ENCODE measurements around the gene CRISPLD2.

GRCh38 chr16:84864326-84864955 is 44.7 kb downstream of the CRISPLD2 start:
- TF ChIP-seq, protein P1, sequence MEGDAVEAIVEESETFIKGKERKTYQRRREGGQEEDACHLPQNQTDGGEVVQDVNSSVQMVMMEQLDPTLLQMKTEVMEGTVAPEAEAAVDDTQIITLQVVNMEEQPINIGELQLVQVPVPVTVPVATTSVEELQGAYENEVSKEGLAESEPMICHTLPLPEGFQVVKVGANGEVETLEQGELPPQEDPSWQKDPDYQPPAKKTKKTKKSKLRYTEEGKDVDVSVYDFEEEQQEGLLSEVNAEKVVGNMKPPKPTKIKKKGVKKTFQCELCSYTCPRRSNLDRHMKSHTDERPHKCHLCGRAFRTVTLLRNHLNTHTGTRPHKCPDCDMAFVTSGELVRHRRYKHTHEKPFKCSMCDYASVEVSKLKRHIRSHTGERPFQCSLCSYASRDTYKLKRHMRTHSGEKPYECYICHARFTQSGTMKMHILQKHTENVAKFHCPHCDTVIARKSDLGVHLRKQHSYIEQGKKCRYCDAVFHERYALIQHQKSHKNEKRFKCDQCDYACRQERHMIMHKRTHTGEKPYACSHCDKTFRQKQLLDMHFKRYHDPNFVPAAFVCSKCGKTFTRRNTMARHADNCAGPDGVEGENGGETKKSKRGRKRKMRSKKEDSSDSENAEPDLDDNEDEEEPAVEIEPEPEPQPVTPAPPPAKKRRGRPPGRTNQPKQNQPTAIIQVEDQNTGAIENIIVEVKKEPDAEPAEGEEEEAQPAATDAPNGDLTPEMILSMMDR (IDR thresholded peaks at IDR 0.05; ENCODE audit: poor library complexity, severe bottlenecking): no peak
- no peak for TF ChIP-seq EP300 (conservative IDR thresholded peaks at IDR 0.05; ENCODE audit: poor library complexity, severe bottlenecking)
- TF ChIP-seq REST (IDR thresholded peaks at IDR 0.05; ENCODE audit: borderline replicate concordance): no peak
- no peak for TF ChIP-seq RAD21 (conservative IDR thresholded peaks at IDR 0.05)
- no peak for TF ChIP-seq TAF1 (IDR thresholded peaks at IDR 0.05; ENCODE audit: low read depth)
